Measurements from ENCODE around the gene SLC2A2.
A peak's percentile ranks its signal among the peaks of the same experiment; 100 is the strongest.

Gene SLC2A2

GRCh38 chr3:171026597-171027293, at the start of gene SLC2A2:
Gene SLC2A2, minus strand, starts transcription at chr3:171026720. Its CDS starts 50 bp downstream, at chr3:171026670.
- DNase-seq (ENCODE audit: low read depth, low spot score): no peak

GRCh38 chr3:171072432-171072831, 45.9 kb upstream of the SLC2A2 start:
- no peak for DNase-seq (ENCODE audit: low read depth, low spot score)
- H3K27ac ChIP-seq: no peak overlapping the region

More at GRCh38 chr3:171026597-171027293, at the start of gene SLC2A2:
- no peak within 1 kb of the TSS for H3K27ac ChIP-seq

- DNase-seq (ENCODE audit: low read depth, low spot score): no peak
- no peak overlapping the region for H3K27ac ChIP-seq
These were observed 42.1 kb upstream of the SLC2A2 start for GRCh38 chr3:171068658-171069057.

- no peak overlapping the region for H3K27ac ChIP-seq
- DNase-seq (ENCODE audit: low read depth, low spot score): no peak
These were observed 39.7 kb upstream of the SLC2A2 start for GRCh38 chr3:171066206-171066605.

- H3K27ac ChIP-seq: no peak overlapping the region
- DNase-seq (ENCODE audit: low read depth, low spot score): no peak
These were observed 39.2 kb upstream of the SLC2A2 start for GRCh38 chr3:171065732-171066131.

- DNase-seq (ENCODE audit: low read depth, low spot score): no peak
- H3K27ac ChIP-seq: no peak overlapping the region
These were observed 37.9 kb upstream of the SLC2A2 start for GRCh38 chr3:171064461-171064860.

DNA sequence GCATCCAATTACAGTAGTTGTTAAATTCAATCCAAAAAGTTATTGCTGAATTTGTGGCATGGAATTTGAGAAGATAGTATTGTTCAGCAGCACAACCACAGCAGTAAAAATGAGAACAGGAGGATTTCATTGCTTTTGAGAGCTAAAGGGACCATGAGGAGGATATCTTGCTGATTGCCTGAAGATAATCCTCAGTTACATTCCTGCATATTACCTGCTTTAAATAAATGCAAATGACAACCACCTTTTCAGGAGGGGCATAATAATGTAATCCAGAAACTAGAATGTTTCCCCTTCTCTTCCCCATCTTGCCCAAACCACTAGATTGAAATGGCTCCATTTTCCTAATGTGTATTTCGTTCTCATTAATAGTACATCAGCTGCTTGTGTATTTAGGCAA, 35.2 kb upstream of the SLC2A2 start:
- no peak for DNase-seq (ENCODE audit: low read depth, low spot score)
- H3K27ac ChIP-seq: no peak overlapping the region

DNA sequence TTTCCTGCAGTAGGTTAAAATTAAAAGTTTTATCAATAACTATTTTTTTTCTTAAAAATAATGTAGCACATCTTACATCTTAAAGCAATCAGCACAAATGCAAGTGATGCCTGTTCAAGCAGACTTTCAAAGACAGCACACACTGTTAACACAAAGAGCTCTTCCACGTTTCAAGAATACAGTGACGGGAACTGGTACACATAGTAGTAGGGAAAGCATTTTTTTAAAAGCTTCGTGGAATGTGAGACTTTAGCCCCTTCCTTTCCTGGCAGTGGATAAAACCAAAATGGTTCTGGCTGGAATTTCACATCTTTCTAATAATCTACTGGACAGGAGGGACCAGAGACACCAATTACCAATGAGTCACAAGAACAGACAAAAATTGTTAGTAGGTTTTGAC, 33.5 kb upstream of the SLC2A2 start:
- DNase-seq (ENCODE audit: low read depth, low spot score): no peak

GRCh38 chr3:171058873-171059603, 32.5 kb upstream of the SLC2A2 start:
- no peak overlapping the region for H3K27ac ChIP-seq
- DNase-seq (ENCODE audit: low read depth, low spot score): no peak

More for the DNA sequence above, 33.5 kb upstream of the SLC2A2 start:
- no peak overlapping the region for H3K27ac ChIP-seq

DNA sequence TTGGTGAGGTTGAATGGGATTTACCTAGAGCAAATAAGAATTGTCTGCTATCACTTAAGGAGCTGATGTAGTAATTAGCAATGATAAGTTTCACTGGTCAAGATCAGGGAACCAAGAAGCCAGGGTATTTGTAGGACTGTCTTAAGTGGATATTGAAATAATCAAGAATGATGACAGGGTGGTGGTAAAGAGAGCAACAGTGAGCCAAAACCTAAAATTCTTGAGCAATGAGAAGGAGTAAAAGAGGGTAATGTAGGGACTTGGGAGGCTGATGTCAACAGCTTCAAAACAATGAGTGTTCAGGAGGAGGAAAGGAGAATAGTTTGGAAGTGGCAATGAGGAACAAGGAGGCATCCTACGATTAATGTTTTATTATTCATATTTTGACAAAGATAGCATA, 31.5 kb upstream of the SLC2A2 start:
- no peak overlapping the region for H3K27ac ChIP-seq
- DNase-seq (ENCODE audit: low read depth, low spot score): no peak

DNA sequence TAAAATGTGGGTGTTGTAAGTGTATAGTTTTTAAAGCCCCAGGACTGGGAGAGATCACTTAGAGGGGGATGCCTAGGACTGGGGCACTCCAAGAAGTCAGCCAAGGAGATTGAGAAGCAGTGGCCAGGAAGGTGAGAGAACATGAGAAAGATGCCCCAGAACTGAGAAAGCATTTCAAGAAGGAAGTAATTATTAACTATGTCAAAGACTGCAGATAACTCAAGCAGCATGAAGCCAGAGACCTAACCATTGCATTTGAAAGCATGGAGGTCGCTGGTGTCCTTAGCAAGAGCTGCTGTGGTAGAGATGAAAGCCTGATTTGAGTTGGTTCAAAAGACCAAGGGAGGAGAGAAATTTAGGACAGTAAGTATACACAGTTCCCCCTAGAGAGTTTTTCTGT, 30.6 kb upstream of the SLC2A2 start:
- DNase-seq (ENCODE audit: low read depth, low spot score): no peak
- no peak overlapping the region for H3K27ac ChIP-seq

- no peak for DNase-seq (ENCODE audit: low read depth, low spot score)
- peak overlapping the region; percentile 60 for H3K27ac ChIP-seq
These were observed 30.0 kb upstream of the SLC2A2 start for GRCh38 chr3:171056528-171056927.

DNA sequence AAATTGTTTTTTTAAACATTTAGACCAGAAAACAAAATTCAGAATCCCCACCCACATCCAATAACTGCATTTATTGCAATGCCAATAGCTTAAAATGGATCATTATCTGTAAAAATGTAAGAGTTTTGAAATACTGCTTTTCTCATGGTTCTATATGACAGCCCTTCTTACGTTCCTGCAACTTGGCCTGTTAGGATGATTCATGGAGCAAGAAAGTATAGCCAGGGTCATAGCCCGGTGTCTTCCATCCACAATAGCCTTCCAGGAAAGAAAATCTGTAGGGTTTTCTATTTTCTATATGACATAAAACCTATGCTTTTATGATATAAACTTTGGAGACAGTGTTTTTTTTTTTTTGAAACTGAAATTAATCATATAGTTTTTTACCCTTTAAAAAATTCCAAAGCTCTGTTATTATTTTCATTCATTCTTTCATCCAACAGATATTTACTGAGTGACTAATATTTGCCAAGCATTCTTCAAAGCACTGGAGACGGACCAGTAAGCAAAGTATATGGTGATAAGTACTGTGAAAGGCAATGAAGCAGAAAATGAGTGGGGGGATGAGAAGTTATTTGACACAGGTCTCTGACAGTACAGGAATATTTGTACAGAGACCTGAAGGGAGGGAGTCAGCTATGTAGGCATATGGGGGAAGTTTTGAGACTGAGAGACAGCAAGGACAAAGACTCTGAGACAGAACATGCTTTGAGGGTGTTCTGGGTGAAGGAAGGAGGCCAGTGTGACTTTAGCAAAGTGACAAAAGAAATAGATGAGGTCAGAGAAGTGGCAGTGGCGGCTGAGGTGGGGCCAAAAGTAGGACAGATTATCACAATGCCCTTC, 29.0 kb upstream of the SLC2A2 start:
- DNase-seq (ENCODE audit: low read depth, low spot score): no peak
- peak overlapping the region; percentile 60 for H3K27ac ChIP-seq

- H3K27ac ChIP-seq: peak overlapping the region; percentile 60
- DNase-seq (ENCODE audit: low read depth, low spot score): no peak
These were observed 28.4 kb upstream of the SLC2A2 start for GRCh38 chr3:171054921-171055320.

DNA sequence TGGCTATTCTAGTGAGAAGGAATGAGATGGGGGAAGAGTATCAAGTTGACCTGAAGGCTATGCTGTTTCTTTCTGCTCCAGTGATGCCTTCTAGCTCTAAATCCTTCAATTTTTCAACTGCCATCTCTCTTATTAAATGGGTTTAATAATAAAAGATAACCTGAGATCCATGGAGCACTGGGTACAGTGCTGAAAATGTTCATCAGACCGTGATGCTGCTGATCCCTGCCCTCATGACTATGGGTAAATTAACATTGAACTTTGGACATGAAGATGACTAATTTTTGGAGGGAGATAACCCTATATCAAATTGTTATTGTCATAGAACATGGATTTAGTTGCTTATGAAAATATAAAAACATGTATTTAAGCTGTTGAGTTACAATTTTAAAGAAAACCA, 27.7 kb upstream of the SLC2A2 start:
- DNase-seq (ENCODE audit: low read depth, low spot score): no peak
- H3K27ac ChIP-seq: peak overlapping the region; percentile 60

GRCh38 chr3:171049861-171050444, 23.4 kb upstream of the SLC2A2 start:
- no peak overlapping the region for H3K27ac ChIP-seq
- DNase-seq (ENCODE audit: low read depth, low spot score): no peak

DNA sequence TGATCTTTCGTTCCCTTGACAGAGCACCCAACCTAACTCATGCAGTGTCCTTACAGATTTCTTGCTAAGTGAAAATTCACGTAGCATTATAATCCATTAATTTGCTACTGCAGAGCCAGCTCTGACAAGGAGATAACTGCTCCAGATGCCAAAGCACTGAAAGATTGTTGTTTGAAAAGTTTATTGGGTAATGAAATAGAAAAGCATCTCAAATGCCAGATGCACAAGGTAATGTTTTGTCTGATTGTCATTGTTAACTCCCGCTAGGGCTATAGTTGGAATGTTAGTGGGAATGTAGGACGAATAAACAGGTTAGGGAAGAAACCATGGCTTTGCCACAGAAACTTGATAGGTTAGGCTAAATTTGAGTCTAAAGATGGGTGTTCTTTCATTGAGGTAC, 20.2 kb upstream of the SLC2A2 start:
- DNase-seq (ENCODE audit: low read depth, low spot score): no peak
- no peak overlapping the region for H3K27ac ChIP-seq

- H3K27ac ChIP-seq: no peak overlapping the region
- DNase-seq (ENCODE audit: low read depth, low spot score): no peak
These were observed 18.6 kb upstream of the SLC2A2 start for GRCh38 chr3:171044835-171045793.

- DNase-seq (ENCODE audit: low read depth, low spot score): no peak
These were observed 17.9 kb upstream of the SLC2A2 start for GRCh38 chr3:171044384-171044783.

More at GRCh38 chr3:171044384-171044783, 17.9 kb upstream of the SLC2A2 start:
- H3K27ac ChIP-seq: no peak overlapping the region

All from epithelial cell of prostate (primary cell).